HS-5 (cell line): ENCODE data around the gene DDX19B.
"Not testable (repeated sequence)": the region's sequence is repeated elsewhere in the genome, so short reads cannot be mapped to it uniquely, and the experiment has no call there.

Source experiments
- DNase-seq: peaks from one replicate; pipeline ENCODE4 v3.0.0-alpha.2; 2012; ENCODE audit warnings: low read depth

The DDX19B gene

DNA sequence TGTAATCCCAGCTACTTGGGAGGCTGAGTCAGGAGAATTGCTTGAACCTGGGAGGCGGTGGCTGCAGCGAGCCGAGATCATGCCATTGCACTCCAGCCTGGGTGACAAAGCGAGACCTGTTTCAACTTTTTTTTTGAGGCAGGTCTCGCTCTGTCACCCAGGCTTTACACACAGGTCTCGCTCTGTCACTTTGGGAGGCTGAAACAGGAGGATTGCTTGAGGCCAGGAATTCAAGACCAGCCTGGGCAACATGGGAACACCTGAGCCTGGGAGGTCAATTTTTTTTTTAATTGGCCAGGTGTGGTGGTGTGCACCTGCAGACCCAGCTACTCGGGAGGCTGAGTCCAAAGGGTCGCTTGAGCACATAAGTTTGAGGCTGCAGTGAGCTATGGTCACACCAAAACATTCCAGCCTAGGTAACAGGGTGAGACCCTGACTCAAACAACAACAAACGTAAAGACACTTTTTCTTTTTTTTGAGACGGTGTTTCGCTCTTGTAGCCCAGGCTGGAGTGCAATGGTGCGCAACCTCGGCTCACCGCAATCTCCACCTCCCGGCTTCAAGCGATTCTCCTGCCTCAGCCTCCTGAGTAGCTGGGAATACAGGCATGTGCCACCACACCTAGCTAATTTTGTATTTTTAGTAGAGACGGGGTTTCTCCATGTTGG is 11.5 kb upstream of the DDX19B start:
- DNase-seq, result not testable (repeated sequence)

DNA sequence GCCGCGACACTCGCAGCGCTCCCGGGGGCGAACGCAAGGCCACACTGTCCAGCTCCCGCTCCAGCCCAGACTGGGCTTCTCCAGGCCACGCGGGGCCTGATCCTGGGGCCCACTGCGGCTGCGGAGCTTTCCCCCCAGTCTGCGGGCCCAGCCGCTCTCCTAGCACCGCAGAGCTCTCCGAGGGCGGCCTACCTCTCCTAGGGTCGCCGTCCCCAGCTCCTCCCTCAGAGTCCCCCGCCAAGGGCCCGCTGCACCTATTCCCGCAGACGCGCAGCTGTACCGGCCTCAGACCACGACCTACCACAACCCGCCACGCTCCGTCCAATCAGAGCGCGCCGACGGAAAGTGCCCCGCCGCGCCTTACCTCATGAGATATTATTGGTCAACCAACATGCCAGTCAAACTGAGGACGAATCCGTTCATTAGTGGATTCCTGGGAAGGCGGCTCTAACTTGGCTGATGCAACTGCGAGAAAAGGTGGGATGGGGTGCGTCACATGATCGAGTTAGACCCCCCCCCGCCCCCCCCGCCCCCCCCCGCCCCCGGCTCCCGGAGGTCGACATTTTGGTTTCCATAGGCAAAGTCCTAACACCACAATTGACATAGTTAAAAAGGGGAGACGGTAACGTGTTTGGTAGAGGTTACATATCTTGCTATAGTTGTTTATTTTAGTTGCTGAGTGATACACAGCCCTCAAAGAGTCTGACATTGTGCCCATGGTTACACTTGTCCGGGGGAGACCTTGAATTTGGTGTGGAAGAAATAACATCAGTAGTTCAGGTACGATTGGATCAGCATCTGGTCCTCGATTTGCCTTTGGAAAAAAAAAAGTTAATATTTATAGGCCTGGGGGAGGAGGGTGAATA is 9.5 kb upstream of the DDX19B start, which contains the start of gene AARS1:
AARS1 (minus strand) TSS at position 278 of the 866 bp plus-strand sequence. CDS start 6,743 bp downstream, outside the sequence.
- peak; percentile 99 for DNase-seq

DNA sequence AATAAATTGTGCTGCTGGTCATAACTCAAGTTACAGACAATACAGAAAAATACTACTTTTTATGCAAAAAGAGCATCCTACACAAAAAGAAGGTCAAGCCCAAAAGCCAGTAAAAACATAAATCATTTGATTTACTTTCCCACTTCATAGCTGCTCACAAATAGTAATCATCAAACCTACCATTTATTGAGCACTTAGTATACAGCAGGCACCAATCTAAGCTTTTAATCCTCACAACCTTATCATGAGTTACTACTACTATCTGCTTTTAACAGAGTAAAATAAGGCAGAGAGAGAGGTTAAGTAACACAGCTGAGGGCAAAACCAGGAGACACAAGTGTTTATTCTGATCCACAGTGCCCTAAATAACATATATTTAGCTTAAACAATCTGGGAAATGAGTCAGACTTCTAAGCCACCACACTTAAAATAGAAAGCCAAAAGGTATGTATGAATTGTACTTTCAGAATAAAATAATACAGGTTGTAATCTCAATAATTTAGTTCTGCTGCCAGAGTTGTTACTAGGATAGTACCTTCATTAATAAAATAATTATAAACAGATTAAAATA is 8.0 kb upstream of the DDX19B start:
- no peak for DNase-seq

DNA sequence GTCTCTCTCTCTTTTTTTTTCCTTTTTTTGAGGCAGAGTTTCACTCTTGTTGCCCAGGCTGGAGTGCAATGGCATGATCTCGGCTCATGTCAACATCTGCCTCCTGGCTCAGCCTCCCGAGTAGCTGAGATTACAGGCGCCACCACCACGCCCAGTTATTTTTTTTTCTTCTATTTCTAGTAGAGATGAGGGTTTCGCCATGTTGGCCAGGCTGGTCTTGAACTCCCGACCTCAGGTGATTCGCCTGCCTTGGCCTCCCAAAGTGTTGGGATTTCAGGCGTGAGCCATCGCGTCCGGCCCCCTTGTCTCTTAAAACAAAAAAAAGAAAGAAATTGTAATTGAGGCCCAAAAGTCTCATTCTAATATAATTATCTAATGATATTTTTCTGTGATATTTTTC is 6.8 kb upstream of the DDX19B start:
- not testable (repeated sequence) for DNase-seq

- no peak for DNase-seq
These were observed 4.5 kb upstream of the DDX19B start for GRCh38 chr16:70294385-70295025.

GRCh38 chr16:70295634-70296033 is 3.4 kb upstream of the DDX19B start:
- no peak for DNase-seq

- no peak for DNase-seq
These were observed 2.1 kb downstream of the DDX19B start for GRCh38 chr16:70301121-70301520.

DNA sequence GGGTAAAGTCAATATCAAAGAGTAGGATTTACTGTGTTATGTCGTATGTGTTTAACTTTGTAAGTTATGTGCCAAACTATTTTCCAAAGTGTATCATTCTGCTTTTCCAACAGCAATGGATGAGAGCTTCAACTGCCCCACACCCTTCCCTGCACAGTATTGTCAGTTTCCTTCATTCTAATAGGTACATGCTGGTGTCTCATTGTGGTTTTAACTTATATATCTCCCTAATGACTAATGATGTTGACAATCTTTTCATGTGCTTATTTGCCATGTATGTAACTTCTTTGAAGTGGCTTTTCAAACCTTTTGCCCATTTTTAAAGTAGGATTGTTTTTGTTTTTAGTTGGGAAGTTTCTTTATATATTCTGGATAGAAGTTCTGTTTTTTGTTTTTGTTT is 3.8 kb downstream of the DDX19B start:
- DNase-seq, result no peak

- no peak for DNase-seq
These were observed 6.0 kb downstream of the DDX19B start for GRCh38 chr16:70304892-70305448.

- no peak for DNase-seq
These were observed 7.9 kb downstream of the DDX19B start for GRCh38 chr16:70306880-70307279.

- not testable (repeated sequence) for DNase-seq
These were observed 8.7 kb downstream of the DDX19B start for GRCh38 chr16:70307726-70308125.

DNA sequence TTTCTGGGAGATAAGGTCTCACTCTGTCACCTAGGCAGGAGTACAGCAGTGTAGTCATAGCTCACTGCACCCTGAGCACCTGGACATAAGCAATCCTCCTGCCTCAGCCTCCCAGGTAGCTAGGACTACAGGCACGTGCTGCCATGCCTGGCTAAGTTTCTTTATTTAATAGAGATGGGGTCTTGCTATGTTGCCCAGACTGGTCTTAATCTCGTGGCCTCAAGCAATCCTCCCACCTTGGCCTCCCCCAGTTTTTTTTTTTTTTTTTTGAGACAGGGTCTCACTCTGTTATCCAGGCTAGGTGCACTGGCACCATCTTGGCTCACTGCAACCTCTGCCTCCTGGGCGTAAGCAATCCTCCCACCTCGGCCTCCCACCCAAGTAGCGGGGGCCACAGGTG is 21.1 kb downstream of the DDX19B start:
- DNase-seq, result no peak

GRCh38 chr16:70324998-70325747 is 26.2 kb downstream of the DDX19B start:
- DNase-seq, result no peak

DNA sequence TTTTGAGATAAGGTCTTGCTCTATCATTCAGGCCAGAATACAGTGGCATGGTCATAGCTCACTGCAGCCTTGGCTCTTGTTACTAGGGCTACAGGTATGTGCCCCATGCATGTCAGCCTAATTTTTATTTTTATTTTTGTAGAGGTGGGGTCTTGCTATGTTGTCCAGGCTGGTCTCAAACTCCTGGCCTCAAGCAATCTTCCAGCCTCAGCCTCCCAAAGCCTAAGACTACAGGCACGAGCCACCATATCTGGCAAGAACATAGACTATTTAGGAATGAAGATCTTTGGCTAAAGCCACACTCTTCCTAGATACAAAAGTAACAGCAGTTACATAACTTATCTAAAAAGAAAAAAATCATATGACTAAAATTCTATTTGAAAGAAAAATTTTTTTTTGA is 32.1 kb downstream of the DDX19B start:
- no peak for DNase-seq

- no peak for DNase-seq
These were observed 32.8 kb downstream of the DDX19B start for GRCh38 chr16:70331588-70332358.

GRCh38 chr16:70332728-70333127 is 33.7 kb downstream of the DDX19B start:
- DNase-seq, result not testable (repeated sequence)

- DNase-seq, result no peak
These were observed 38.8 kb downstream of the DDX19B start for GRCh38 chr16:70337814-70338213.

DNA sequence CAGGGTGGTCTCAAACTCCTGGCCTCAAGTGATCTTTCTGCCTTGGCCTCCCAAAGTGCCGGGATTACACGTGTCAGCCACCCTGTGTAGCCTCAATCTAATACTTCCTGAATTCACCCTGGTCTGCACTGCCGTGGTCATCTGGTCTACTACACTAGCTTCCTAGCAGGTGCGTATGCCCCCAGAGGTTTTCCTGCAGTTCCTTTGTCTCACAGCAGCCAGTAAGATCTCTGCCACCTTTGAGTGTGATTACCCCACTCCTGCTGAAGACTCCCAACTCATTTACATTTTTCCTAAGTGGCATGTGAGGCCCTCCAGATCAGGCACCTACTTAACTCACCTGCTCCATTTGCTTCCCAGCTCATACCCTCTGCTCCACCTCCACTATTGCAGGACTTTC is 42.6 kb downstream of the DDX19B start:
- no peak for DNase-seq

- no peak for DNase-seq
These were observed 43.0 kb downstream of the DDX19B start for GRCh38 chr16:70342016-70342415.

DNA sequence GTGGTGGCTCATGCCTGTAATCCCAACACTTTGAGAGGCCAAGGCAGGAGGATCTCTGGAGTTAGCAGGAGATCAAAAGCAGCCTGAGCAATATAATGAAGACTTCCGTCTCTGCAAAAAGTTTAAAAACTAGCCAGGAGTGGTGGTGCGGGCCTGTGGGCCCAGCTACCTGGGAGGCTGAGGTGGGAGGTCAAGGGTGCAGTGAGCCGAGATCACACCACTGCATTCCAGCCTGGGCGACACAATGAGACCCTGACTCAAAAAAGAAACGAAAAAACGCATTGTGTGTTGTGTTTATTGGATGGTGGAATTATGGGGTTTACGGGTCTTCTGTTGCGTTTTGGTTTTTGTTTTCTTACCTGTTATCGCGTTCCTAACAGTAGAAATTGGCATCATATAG is 46.9 kb downstream of the DDX19B start:
- no peak for DNase-seq

DNA sequence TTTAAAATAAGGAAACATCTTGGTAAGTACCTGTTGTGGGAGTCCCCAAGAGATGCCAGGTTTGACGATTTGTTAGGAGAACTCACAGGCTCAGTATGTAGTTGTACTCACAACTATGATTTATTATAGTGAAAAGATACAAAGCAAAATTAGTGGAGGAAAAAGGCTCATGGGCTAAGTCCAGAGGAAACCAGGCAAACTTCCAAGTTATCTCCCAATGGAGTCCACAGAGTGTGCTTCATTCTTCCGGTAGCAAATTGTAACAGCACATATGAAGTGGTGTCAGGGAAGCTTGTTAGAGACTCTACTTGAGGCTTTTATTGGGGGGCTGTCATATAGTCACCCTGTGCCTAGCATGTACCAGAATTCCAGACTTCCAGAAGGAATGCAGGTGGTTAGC is 50.0 kb downstream of the DDX19B start:
- no peak for DNase-seq
